GM19324 (cell line): ENCODE measurements around the gene IGSF9.

ENCODE experiments used
- ATAC-seq: cut with Tn5 transposase; IDR thresholded peaks from one replicate; pipeline ENCODE4 v1.9.1; 2021; ENCODE audit warnings: mild to moderate bottlenecking, moderate library complexity; ENCODE audit not compliant: unreplicated experiment, low FRiP score

IGSF9 gene

GRCh38 chr1:159877695-159878444 lies 67.5 kb downstream of the IGSF9 start:
- ATAC-seq, result no peak
